ENCODE measurements around the gene IL9R.
"Not testable (repeated sequence)": the region's sequence is repeated elsewhere in the genome, so short reads cannot be mapped to it uniquely, and the experiment has no call there.

The IL9R gene

DNA sequence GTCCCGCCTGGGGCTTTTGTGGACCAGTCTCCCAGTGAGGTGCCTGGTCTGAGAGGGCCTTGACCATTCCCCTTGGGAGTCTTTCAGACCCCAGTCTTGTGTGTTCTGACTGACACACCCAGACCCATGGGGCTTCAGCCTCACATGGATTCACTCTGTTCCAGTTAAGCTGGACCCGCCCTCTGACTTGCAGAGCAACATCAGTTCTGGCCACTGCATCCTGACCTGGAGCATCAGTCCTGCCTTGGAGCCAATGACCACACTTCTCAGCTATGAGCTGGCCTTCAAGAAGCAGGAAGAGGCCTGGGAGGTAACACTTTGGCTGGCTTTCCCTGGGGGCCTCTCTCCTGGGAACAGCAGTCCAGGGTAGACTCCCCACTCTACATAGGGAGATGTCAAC lies 6.8 kb downstream of the IL9R start:
- TF ChIP-seq GATA1 (IDR thresholded peaks at IDR 0.05; ENCODE audit: low read depth, low read length), result no peak
- TF ChIP-seq POLR2A (IDR thresholded peaks at IDR 0.05; ENCODE audit: low read length), result no peak
- no peak for DNase-seq

DNA sequence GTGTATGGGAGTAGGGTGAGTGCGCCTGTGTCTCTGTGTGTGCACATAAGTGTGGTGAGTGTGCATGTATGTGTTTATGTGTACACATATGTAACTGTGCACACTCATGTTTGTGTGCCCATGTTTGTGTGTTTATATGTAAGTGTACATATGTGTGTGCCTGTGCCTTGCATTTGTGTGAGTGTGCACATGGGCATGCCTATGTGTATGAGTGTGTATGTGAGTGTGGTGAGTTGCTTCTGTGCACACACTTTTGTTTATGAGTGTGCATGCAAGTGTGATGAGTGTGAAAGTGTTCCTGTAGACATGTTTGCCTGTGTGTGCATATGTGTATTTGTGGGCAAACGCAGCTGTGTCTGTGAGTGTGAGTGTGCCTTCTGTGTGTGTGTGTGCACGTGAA lies 7.2 kb downstream of the IL9R start:
- no peak for DNase-seq
- no peak for TF ChIP-seq POLR2A (IDR thresholded peaks at IDR 0.05; ENCODE audit: low read length)
- no peak for TF ChIP-seq GATA1 (IDR thresholded peaks at IDR 0.05; ENCODE audit: low read depth, low read length)

DNA sequence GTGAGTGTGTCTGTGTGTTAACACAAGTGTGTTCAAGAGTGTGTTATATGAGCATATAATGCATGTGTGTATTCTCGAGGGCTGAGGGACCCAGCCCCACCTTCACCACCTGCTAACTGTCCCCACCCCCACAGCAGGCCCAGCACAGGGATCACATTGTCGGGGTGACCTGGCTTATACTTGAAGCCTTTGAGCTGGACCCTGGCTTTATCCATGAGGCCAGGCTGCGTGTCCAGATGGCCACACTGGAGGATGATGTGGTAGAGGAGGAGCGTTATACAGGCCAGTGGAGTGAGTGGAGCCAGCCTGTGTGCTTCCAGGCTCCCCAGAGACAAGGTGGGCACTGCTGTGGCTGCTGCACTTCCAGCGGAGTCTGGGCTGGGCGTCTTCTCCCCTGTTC lies 7.6 kb downstream of the IL9R start:
- no peak for DNase-seq
- TF ChIP-seq POLR2A (IDR thresholded peaks at IDR 0.05; ENCODE audit: low read length) (no peak), GATA1 (IDR thresholded peaks at IDR 0.05; ENCODE audit: low read depth, low read length) (no peak)

DNA sequence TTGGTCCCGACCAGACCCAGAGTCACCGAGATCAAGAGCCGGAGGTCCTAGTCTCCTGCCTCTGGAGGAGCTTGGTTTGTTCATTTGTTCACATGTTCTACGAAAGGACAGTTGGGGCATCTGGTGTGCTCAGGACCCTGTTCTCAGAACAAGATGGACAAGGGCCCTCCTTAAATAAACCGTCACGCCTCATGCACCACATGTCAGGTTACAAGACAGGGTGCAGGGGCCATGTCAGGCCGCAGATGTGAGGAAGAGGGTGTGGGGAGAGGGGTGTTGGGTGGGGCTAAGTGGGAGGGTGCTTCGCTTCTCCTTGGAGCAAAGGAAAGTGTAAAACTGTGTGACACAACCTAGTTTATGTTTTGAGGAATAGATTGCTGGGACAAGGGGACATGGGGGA lies 9.0 kb downstream of the IL9R start:
- DNase-seq, result not testable (repeated sequence)

DNA sequence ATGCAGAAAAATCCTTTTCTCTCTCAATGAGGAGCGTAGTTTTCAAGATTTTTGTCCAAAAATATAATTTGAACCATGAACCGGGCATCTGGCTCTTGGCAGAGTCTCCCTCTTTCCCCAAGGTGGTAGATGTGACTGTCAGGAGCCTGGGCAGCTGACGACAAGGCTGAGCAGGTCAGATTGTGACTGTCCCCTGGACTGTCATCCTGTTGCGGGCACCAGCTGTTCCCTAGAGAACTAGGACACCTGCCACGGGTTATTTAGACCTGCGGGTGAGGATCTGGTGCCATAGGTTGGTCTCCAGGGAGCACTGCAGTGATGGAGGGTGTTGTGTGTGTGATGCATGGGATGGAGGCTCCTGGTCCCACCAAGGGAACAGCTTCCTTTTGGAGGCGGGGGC lies 10.9 kb downstream of the IL9R start:
- DNase-seq, result not testable (repeated sequence)

DNA sequence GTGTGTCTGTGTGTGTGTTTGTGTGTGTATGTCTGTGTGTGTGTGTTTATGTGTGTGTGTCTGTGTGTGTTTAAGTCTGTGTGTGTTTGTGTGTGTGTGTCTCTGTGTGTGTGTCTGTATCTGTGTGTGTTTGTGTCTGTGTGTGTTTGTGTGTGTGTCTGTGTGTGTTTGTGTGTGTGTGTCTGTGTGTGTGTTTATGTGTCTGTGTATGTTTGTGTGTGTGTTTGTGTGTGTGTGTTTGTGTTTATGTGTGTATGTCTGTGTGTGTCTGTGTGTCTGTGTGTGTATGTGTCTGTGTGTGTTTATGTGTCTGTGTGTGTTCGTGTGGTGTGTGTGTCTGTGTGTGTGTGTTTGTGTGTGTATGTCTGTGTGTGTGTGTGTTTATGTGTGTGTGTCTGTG lies 11.4 kb downstream of the IL9R start:
- TF ChIP-seq GATA1 (IDR thresholded peaks at IDR 0.05; ENCODE audit: low read depth, low read length) (no peak), POLR2A (IDR thresholded peaks at IDR 0.05; ENCODE audit: low read length) (no peak)
- DNase-seq, result no peak

DNA sequence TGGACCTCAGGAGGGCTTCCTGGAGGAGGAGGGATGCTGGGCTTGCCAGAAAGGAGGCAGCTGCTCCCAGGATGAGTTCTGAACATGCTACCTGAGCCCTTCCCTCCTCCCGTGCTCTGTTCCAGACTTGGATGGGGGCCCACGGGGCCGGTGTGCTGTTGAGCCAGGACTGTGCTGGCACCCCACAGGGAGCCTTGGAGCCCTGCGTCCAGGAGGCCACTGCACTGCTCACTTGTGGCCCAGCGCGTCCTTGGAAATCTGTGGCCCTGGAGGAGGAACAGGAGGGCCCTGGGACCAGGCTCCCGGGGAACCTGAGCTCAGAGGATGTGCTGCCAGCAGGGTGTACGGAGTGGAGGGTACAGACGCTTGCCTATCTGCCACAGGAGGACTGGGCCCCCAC lies 12.2 kb downstream of the IL9R start:
- not testable (repeated sequence) for DNase-seq

DNA sequence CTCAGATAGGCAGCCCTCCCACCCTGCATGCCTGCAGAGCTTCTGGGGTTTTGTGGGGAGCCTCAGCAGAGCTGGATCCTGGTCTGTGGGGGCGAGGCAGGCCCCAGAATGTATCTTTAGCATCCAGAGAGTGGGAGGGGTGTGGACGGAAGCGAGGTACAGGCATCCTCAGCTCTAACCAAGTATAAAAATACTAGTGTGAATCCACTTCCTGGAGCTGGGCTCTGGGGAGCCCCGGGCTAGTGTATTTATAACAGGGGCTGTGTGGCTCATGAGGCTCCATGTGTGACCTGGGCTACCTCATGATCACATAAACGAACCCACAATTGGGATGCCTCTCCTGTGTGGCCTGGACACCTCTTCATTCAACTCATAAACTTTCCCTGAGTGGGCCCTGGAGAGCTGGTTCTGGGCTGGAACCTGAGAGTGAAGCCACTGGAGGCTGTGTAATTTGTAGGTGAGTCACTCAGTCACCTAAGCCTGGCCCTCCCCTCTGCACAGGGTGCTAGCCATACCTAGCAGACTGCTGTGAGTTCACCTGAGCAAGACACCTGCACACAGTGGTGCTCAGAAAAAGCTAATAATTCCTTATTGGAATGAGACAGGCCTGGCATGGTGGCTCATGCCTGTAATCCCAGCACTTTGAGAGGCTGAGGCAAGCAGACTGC lies 15.9 kb downstream of the IL9R start:
- not testable (repeated sequence) for DNase-seq

DNA sequence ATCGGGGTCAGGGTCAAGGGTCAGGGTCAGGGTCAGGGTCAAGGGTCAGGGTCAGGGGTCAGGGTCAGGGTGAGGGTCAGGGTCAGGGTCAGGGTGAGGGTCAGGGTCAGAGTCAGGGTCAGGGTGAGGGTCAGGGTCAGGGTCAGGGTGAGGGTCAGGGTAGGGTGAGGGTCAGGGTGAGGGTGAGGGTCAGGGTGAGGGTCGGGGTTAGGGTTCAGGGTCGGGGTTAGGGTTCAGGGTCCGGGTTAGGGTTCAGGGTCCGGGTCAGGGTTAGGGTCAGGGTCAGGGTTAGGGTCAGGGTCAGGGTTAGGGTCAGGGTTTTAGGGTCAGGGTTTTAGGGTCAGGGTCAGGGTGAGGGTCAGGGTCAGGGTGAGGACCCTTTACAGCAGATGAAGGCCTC lies 22.4 kb downstream of the IL9R start:
- not testable (repeated sequence) for DNase-seq

DNA sequence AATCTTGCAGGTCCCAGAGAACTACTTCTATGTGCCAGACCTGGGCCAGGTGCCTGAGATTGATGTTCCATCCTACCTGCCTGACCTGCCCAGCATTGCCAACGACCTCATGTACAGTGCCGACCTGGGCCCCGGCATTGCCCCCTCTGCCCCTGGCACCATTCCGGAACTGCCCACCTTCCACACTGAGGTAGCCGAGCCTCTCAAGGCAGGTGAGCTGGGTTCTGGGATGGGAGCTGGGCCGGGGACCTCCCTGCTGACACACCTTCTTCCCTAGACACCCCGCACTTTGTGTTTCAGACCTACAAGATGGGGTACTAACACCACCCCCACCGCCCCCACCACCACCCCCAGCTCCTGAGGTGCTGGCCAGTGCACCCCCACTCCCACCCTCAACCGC lies 25.5 kb downstream of the IL9R start:
- DNase-seq, result not testable (repeated sequence)

DNA sequence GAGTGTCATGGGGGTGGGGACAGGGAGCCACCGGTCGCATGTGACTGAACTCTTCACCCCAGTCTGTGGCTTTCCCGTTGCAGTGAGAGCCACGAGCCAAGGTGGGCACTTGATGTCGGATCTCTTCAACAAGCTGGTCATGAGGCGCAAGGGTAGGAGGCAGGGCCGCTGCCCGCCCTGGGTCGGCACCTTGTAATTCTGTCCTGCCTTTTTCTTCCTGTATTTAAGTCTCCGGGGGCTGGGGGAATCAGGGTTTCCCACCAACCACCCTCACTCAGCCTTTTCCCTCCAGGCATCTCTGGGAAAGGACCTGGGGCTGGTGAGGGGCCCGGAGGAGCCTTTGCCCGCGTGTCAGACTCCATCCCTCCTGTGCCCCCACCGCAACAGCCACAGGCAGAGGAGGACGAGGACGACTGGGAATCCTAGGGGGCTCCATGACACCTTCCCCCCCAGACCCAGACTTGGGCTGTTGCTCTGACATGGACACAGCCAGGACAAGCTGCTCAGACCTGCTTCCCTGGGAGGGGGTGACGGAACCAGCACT lies 27.5 kb downstream of the IL9R start:
- DNase-seq, result not testable (repeated sequence)

DNA sequence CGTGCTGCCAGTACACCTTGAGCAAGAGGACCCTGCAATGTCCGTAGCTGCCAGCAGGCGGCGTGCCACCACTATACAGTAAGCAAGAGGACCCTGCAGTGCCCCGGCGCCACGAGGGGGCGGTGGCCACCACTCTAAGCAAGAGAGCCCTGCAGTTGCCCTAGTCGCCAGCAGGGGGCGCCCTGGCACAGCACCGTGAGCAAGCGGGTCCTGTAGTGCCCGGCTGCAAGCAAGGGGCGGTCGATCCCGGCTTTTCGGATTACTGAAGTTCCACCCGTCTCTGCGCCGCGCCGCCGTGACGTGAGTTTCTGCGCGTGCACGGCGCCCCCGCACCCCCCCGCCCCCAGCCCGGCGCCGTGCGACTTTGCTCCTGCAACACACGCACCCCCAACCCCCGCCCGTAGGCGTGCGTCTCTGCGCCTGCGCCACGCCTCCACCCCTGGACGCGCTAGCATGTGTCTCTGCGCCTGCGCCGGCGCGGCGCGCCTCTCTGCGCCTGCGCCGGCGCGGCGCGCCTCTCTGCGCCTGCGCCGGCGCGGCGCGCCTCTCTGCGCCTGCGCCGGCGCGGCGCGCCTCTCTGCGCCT lies 31.2 kb downstream of the IL9R start:
- DNase-seq, result not testable (repeated sequence)

DNA sequence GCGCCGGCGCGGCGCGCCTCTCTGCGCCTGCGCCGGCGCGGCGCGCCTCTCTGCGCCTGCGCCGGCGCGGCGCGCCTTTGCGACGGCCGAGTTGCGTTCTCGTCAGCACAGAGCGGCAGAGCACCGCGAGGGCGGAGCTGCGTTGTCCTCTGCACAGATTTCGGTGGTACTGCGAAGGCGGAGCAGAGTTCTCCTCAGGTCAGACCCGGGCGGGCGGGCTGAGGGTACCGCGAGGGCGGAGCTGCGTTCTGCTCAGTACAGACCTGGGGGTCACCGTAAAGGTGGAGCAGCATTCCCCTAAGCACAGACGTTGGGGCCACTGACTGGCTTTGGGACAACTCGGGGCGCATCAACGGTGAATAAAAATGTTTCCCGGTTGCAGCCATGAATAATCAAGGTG lies 31.8 kb downstream of the IL9R start:
- not testable (repeated sequence) for DNase-seq

DNA sequence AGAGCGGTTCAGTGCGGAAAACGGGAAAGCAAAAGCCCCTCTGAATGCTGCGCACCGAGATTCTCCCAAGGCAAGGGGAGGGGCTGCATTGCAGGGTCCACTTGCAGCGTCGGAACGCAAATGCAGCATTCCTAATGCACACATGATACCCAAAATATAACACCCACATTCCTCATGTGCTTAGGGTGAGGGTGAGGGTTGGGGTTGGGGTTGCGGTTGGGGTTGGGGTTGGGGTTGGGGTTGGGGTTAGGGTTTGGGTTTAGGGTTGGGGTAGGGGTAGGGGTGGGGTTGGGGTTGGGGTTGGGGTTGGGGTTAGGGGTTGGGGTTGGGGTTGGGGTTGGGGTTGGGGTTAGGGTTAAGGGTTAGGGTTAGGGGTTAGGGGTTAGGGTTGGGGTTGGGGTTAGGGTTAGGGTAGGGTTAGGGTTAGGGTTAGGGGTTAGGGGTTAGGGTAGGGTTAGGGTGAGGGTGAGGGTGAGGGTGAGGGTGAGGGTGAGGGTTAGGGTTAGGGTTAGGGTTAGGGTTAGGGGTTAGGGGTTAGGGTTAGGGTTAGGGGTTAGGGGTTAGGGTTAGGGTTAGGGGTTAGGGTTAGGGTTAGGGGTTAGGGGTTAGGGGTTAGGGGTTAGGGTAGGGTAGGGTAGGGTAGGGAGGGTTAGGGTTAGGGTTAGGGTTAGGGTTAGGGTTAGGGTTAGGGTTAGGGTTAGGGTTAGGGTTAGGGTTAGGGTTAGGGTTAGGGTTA lies 32.4 kb downstream of the IL9R start:
- DNase-seq, result not testable (repeated sequence)

DNA sequence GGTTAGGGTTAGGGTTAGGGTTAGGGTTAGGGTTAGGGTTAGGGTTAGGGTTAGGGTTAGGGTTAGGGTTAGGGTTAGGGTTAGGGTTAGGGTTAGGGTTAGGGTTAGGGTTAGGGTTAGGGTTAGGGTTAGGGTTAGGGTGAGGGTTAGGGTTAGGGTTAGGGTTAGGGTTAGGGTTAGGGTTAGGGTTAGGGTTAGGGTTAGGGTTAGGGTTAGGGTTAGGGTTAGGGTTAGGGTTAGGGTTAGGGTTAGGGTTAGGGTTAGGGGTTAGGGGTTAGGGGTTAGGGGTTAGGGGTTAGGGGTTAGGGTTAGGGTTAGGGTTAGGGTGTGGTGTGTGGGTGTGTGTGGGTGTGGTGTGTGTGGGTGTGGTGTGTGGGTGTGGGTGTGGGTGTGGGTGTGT lies 33.0 kb downstream of the IL9R start:
- DNase-seq, result not testable (repeated sequence)
